ENCODE results near the gene EXOC4.

GRCh38 chr7:133394369-133394768 lies 141.5 kb downstream of the EXOC4 start:
- TF ChIP-seq EZH2 (IDR thresholded peaks at IDR 0.05) (no peak), POLR2AphosphoS5 (IDR thresholded peaks at IDR 0.05; ENCODE audit: borderline replicate concordance, low read depth, low read length) (no peak), FOXP2 (optimal IDR thresholded peaks at IDR 0.05; ENCODE audit: control extremely low read depth, extremely low read length, insufficient read depth) (no peak)

Data from SK-N-MC (cell line).